DOHH2 (cell line): ENCODE measurements around the gene CIPC.
A peak's percentile ranks its signal among the peaks of the same experiment; 100 is the strongest.

Experiments used
- EZH2phosphoT487 ChIP-seq: fragments of 200-600 bp; sonication (generic); IDR thresholded peaks from 2 replicates; pipeline ENCODE4 v1.6.1; 2017; ENCODE audit warnings: borderline replicate concordance, mild to moderate bottlenecking, antibody characterized with exemption, low read length, moderate library complexity, mixed read lengths
- TF ChIP-seq, protein P1 (sequence below): fragments of 200-600 bp; sonication (generic); IDR thresholded peaks from one replicate; pipeline ENCODE4 v1.5.1; 2014; ENCODE audit warnings: antibody characterized with exemption, mild to moderate bottlenecking, low read depth, low read length; ENCODE audit not compliant: poor library complexity, severe bottlenecking

- TF ChIP-seq, protein P1, sequence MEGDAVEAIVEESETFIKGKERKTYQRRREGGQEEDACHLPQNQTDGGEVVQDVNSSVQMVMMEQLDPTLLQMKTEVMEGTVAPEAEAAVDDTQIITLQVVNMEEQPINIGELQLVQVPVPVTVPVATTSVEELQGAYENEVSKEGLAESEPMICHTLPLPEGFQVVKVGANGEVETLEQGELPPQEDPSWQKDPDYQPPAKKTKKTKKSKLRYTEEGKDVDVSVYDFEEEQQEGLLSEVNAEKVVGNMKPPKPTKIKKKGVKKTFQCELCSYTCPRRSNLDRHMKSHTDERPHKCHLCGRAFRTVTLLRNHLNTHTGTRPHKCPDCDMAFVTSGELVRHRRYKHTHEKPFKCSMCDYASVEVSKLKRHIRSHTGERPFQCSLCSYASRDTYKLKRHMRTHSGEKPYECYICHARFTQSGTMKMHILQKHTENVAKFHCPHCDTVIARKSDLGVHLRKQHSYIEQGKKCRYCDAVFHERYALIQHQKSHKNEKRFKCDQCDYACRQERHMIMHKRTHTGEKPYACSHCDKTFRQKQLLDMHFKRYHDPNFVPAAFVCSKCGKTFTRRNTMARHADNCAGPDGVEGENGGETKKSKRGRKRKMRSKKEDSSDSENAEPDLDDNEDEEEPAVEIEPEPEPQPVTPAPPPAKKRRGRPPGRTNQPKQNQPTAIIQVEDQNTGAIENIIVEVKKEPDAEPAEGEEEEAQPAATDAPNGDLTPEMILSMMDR = peak; percentile 87
- TF ChIP-seq EZH2phosphoT487 = no peak
Observed at GRCh38 chr14:77094672-77095284, 3.3 kb upstream of the CIPC start.
